Esophagus muscularis mucosa (tissue), 3 donors: Measurements from ENCODE around the gene POM121L2.

Experiments used
- CTCF ChIP-seq, 3 experiments: fragments of 200-600 bp in 2 of 3; fragments of 450-650 bp in 1 of 3; sonication (generic) in 2 of 3; IDR thresholded peaks; one replicate each; pipeline ENCODE4 v1.5.1; 2017 to 2019; ENCODE audit warnings: antibody characterized with exemption in 3 of 3, mild to moderate bottlenecking in 2 of 3, moderate library complexity in 1 of 3
- POLR2A ChIP-seq: fragments of 450-650 bp; IDR thresholded peaks from one replicate; pipeline ENCODE4 v1.6.1; 2017; ENCODE audit warnings: antibody characterized with exemption, moderate library complexity, mild to moderate bottlenecking, low read depth
- POLR2AphosphoS5 ChIP-seq, 2 donors: sonication (generic); formaldehyde crosslinking; IDR thresholded peaks; one replicate each; pipeline ENCODE4 v1.6.1; 2017; ENCODE audit warnings: antibody characterized with exemption in 2 of 2

DNA sequence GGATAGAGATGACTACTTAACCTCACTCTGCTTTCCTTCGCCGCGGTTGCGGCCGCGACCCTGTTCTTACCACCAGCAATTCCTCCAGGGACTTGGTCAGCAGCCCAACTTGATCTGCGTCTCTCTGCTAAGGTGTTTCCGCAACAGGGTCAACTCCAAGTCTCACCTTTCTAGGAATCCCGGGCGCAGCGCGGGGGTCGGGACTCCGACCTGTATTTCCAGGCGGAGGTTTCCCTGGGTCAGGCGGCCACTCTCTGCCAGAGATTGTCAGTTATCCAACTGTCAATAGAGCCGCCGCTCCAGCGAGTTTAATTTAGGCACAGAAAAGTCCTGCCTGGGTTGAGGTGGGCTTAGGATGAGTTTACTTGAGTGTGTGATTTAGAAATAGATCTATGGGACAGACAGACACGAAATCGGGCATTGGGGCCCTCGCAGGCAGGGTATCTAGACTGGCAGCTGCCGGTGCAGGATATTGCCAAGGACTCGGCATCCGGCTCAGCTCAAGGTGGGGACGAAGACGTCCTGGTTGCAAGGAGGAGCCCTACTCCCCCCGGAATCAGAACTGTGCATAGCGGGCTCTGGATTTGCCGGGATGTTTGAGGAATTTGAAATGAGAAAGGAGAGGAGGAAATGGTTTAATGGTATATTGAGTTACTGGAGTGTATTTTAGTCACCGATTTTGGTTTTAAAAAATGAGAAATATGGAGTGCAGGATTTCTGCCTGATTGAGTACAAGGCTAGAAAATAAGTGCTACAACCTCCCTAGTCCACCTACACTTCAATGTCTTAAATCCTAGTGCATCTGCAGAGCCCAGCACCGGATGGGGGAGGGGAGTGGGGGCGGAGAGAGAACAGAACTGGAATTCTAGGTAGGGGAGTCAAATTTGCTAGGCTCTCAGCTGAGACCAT lies 23.7 kb downstream of the POM121L2 start:
- no peak for TF ChIP-seq POLR2A
- TF ChIP-seq POLR2AphosphoS5 (IDR thresholded peaks at IDR 0.05): no peak
- TF ChIP-seq CTCF (IDR thresholded peaks at IDR 0.05): no peak
